K562 (cell line): ENCODE data around the gene PTCH1. TPM values are rescaled to one million over a fixed set of nuclear protein-coding genes. Genes with fewer than 3 reads are reported as not detected.

Experiments used
- BCOR ChIP-seq: fragments of 450-650 bp; IDR thresholded peaks from 2 replicates; pipeline ENCODE4 v1.6.1; 2016
- ELF2 ChIP-seq: fragments of 250-450 bp; sonication (Bioruptor Pico); IDR thresholded peaks from 2 replicates; pipeline ENCODE4 v1.5.0; 2021; ENCODE audit warnings: mild to moderate bottlenecking
- EP400 ChIP-seq: fragments of 450-650 bp; IDR thresholded peaks from 2 replicates; pipeline ENCODE4 v1.6.1; 2017; ENCODE audit warnings: antibody characterized with exemption, mild to moderate bottlenecking, moderate library complexity
- HDAC6 ChIP-seq: IDR thresholded peaks from 2 replicates; pipeline ENCODE4 v1.6.1; 2012; ENCODE audit warnings: low read depth, mild to moderate bottlenecking, control low read depth, inconsistent platforms, low read length, moderate library complexity
- HNRNPL ChIP-seq: fragments of 200-400 bp; formaldehyde crosslinking; IDR thresholded peaks from 2 replicates; pipeline ENCODE4 v1.6.1; 2017; ENCODE audit warnings: low read depth, mild to moderate bottlenecking, low read length
- MLLT1 ChIP-seq, 2 experiments: fragments of 450-650 bp; IDR thresholded peaks; 2 replicates each; pipeline ENCODE4 v1.6.1; 2016
- NBN ChIP-seq: fragments of 450-650 bp; IDR thresholded peaks from 2 replicates; pipeline ENCODE4 v1.6.1; 2016; ENCODE audit warnings: low read depth, mild to moderate bottlenecking
- NR2C2 ChIP-seq, 2 experiments: fragments of 200-800 bp in 1 of 2; sonication (Bioruptor generic) in 1 of 2; sonication (generic) in 1 of 2; formaldehyde crosslinking in 1 of 2; IDR thresholded peaks; 2 replicates each; pipeline versions ENCODE4 v1.6.1 to v1.8.0; 2016 to 2022; ENCODE audit warnings: mild to moderate bottlenecking in 1 of 2, missing compliant biosample characterization in 1 of 2, missing genetic modification characterization in 1 of 2, missing genetic modification reagents in 1 of 2
- PRDM10 ChIP-seq: fragments of 450-650 bp; IDR thresholded peaks from 2 replicates; pipeline ENCODE4 v1.6.1; 2018; ENCODE audit not compliant: partially characterized antibody
- RBM25 ChIP-seq: fragments of 200-400 bp; formaldehyde crosslinking; IDR thresholded peaks from 2 replicates; pipeline ENCODE4 v1.6.1; 2018; ENCODE audit warnings: low read length, low read depth, moderate library complexity; ENCODE audit not compliant: severe bottlenecking
- TAF1 ChIP-seq: IDR thresholded peaks from 2 replicates; pipeline ENCODE4 v1.6.1; 2011; ENCODE audit warnings: mild to moderate bottlenecking, low read length, moderate library complexity; ENCODE audit not compliant: insufficient read depth, control insufficient read depth, severe bottlenecking; ENCODE audit errors: extremely low read depth
- THRA ChIP-seq: fragments of 450-650 bp; IDR thresholded peaks from 2 replicates; pipeline ENCODE4 v1.6.1; 2017; ENCODE audit warnings: mild to moderate bottlenecking, moderate library complexity
- USF2 ChIP-seq: sonication (generic); formaldehyde crosslinking; IDR thresholded peaks from 2 replicates; pipeline ENCODE4 v1.5.0; 2020; ENCODE audit warnings: missing genetic modification reagents
- ZBTB33 ChIP-seq: sonication (generic); formaldehyde crosslinking; IDR thresholded peaks from 2 replicates; pipeline ENCODE4 v1.8.1; 2023; ENCODE audit warnings: mild to moderate bottlenecking, missing genetic modification reagents
- ZNF212 ChIP-seq: fragments of 450-650 bp; formaldehyde crosslinking; IDR thresholded peaks from 2 replicates; pipeline ENCODE4 v1.4.0; 2020; ENCODE audit warnings: mild to moderate bottlenecking
- ZNF586 ChIP-seq: fragments of 450-650 bp; formaldehyde crosslinking; conservative IDR thresholded peaks from 2 replicates; pipeline ENCODE4 v1.4.0; 2020; ENCODE audit warnings: mild to moderate bottlenecking, moderate library complexity
- ZNF780A ChIP-seq: fragments of 250-450 bp; sonication (Bioruptor Pico); IDR thresholded peaks from 2 replicates; pipeline ENCODE4 v1.5.0; 2021; ENCODE audit warnings: mild to moderate bottlenecking
- polyA plus RNA-seq, 8 experiments: library from polyadenylated mRNA; depleted of rRNA in 4 of 8; stranded (reverse) in 5 of 8; unstranded in 3 of 8; fragments of >200 nt; fragmentation: Nextera tagmentation in 2 of 8; fragmentation: Illumina TruSeq in 1 of 8; extraction: Ambion mirVana in 2 of 8; extraction: Trizol in 1 of 8; gene quantifications; 2 replicates each; pipeline versions ENCODE4 v1.2.1 to v1.2.3, GENCODE V29; 2011 to 2014; ENCODE audit warnings: inconsistent platforms in 1 of 8, missing spikeins in 1 of 8
- total RNA-seq, 7 experiments: library from RNA; depleted of rRNA in 6 of 7; stranded (reverse); fragments of >200 nt in 6 of 7; fragmentation: Illumina TruSeq in 2 of 7; extraction: Trizol in 2 of 7; gene quantifications; 2 replicates each; pipeline versions ENCODE4 v1.2.1 to v1.2.3, GENCODE V29; 2011 to 2021; ENCODE audit warnings: low replicate concordance in 1 of 7

The PTCH1 gene
- total and polyA plus RNA-seq, 9 of the 15 experiments (the other 6 are each of a cell fraction or from before 2014, with no cell fraction given), result 0.70 to 9.9 (median 3.8) TPM

GRCh38 chr9:95462249-95463147, 54.3 kb downstream of the PTCH1 start (continued):
- no peak for TF ChIP-seq HDAC6
- no peak for TF ChIP-seq USF2 (CRISPR knock-in tag)
- peak; percentile 80 to 98; a peak in 3 of 4 replicates for TF ChIP-seq MLLT1 (IDR thresholded peaks at IDR 0.05)
- no peak for TF ChIP-seq THRA
- peak; percentile 87 for TF ChIP-seq EP400
- no peak for TF ChIP-seq RBM25
- TF ChIP-seq ZBTB33 (CRISPR knock-in tag), result peak; percentile 47; the same call in 1 of the 2 replicates
- peak; percentile 93 for TF ChIP-seq NBN
- TF ChIP-seq HNRNPL, result no peak
- no peak for TF ChIP-seq NR2C2 (CRISPR knock-in tag; IDR thresholded peaks at IDR 0.05)
- peak; percentile 75 for TF ChIP-seq NR2C2 (tag; IDR thresholded peaks at IDR 0.05)
- TF ChIP-seq ELF2 (CRISPR knock-in tag), result no peak
- TF ChIP-seq TAF1, result peak; percentile 55
- TF ChIP-seq BCOR, result peak; percentile 89
- peak; percentile 49 for TF ChIP-seq PRDM10
- no peak for TF ChIP-seq ZNF586 (CRISPR knock-in tag)
- no peak for TF ChIP-seq ZNF212 (CRISPR knock-in tag)
- TF ChIP-seq ZNF780A (CRISPR knock-in tag), result no peak
